Peyer's patch (tissue), 4 donors: ENCODE results near the gene ZSCAN5A. TPM values are rescaled to one million over a fixed set of nuclear protein-coding genes. Genes with fewer than 3 reads are reported as not detected.

ENCODE experiments used
- DNase-seq, 3 donors: peaks; one replicate each; pipeline ENCODE4 v3.0.0-alpha.2; 2017 to 2019
- H3K27ac ChIP-seq, 4 donors: fragments of 200-600 bp; sonication (generic); one replicate each; pipeline ENCODE4 v1.5.1; 2016 to 2019
- H3K27me3 ChIP-seq, 2 donors: fragments of 200-600 bp; sonication (generic); one replicate each; pipeline ENCODE4 v1.5.1; 2019
- H3K36me3 ChIP-seq, 3 donors: fragments of 200-600 bp; sonication (generic); one replicate each; pipeline ENCODE4 v1.5.1; 2016 to 2019
- H3K4me1 ChIP-seq, 4 donors: fragments of 200-600 bp; sonication (generic); one replicate each; pipeline ENCODE4 v1.5.1; 2016 to 2019
- H3K4me3 ChIP-seq, 4 donors: fragments of 200-600 bp; sonication (generic); 1 replicate in 3 of 4; 2 replicates in 1 of 4; pipeline ENCODE4 v1.5.1; 2016 to 2019; ENCODE audit warnings: mild to moderate bottlenecking in 1 of 4
- H3K9me3 ChIP-seq, 4 donors: fragments of 200-600 bp; sonication (generic); one replicate each; pipeline ENCODE4 v1.5.1; 2016 to 2019; ENCODE audit warnings: mild to moderate bottlenecking in 1 of 4
- CTCF ChIP-seq, 6 experiments: fragments of 450-650 bp in 4 of 6; fragments of 200-600 bp in 2 of 6; sonication (generic) in 1 of 6; IDR thresholded peaks; one replicate each; pipeline ENCODE4 v1.5.1; 2017 to 2019; ENCODE audit warnings: antibody characterized with exemption in 6 of 6, mild to moderate bottlenecking in 3 of 6, moderate library complexity in 1 of 6
- POLR2A ChIP-seq, 2 donors: fragments of 450-650 bp; IDR thresholded peaks; one replicate each; pipeline ENCODE4 v1.5.1; 2017; ENCODE audit warnings: antibody characterized with exemption in 2 of 2, mild to moderate bottlenecking in 2 of 2, moderate library complexity in 2 of 2
- total RNA-seq, 4 donors: library from RNA; depleted of rRNA; stranded (reverse); fragments of >200 nt; gene quantifications; one replicate each; pipeline ENCODE4 v1.1.0, GENCODE V29; 2016

ZSCAN5A gene
- total RNA-seq, 4 donors from 2014 or later: 14.9 to 19.0 (median 15.3) TPM

GRCh38 chr19:56306016-56306415, 8.6 kb downstream of the ZSCAN5A start:
- no peak overlapping the region for H3K4me3 ChIP-seq
- H3K36me3 ChIP-seq: peaks cover 0 to 7% (median 0%) of the 10 kb centered on the region in 3 donors
- no peaks in the 10 kb centered on the region for H3K9me3 ChIP-seq
- DNase-seq: no peak
- H3K27ac ChIP-seq: peak overlapping the region in 1 of 4 donors; percentile 48
- no peaks in the 10 kb centered on the region for H3K27me3 ChIP-seq
- no peak for TF ChIP-seq POLR2A (IDR thresholded peaks at IDR 0.05)
- TF ChIP-seq CTCF (IDR thresholded peaks at IDR 0.05): no peak
- H3K4me1 ChIP-seq: no peaks in the 10 kb centered on the region

- Histone ChIP-seq H3K9me3 (no peaks in the 10 kb centered on the region), H3K27me3 (no peaks in the 10 kb centered on the region), H3K27ac (no peak overlapping the region), H3K4me3 (no peak overlapping the region), H3K4me1 (no peaks in the 10 kb centered on the region), H3K36me3 (peaks cover 0 to 7% (median 0%) of the 10 kb centered on the region in 3 donors)
- TF ChIP-seq POLR2A (IDR thresholded peaks at IDR 0.05) (no peak), CTCF (IDR thresholded peaks at IDR 0.05) (no peak)
- DNase-seq: no peak
Measured at GRCh38 chr19:56304243-56304642, 10.4 kb downstream of the ZSCAN5A start.

GRCh38 chr19:56301886-56302620, 12.6 kb downstream of the ZSCAN5A start:
- TF ChIP-seq POLR2A (IDR thresholded peaks at IDR 0.05) (no peak), CTCF (IDR thresholded peaks at IDR 0.05) (no peak)
- H3K27me3 ChIP-seq: no peaks in the 10 kb centered on the region
- H3K4me1 ChIP-seq: no peaks in the 10 kb centered on the region
- H3K27ac ChIP-seq: no peak overlapping the region
- no peaks in the 10 kb centered on the region for H3K9me3 ChIP-seq
- H3K4me3 ChIP-seq: no peak overlapping the region
- H3K36me3 ChIP-seq: peaks cover 0 to 8% (median 0%) of the 10 kb centered on the region in 3 donors
- DNase-seq: no peak

- Histone ChIP-seq H3K27me3 (no peaks in the 10 kb centered on the region), H3K27ac (no peak overlapping the region)
- no peak for DNase-seq
Measured at GRCh38 chr19:56301155-56301554, 13.5 kb downstream of the ZSCAN5A start.

GRCh38 chr19:56299688-56300087, 15.0 kb downstream of the ZSCAN5A start:
- H3K36me3 ChIP-seq: peaks cover 0 to 24% (median 0%) of the 10 kb centered on the region in 3 donors
- H3K9me3 ChIP-seq: no peaks in the 10 kb centered on the region
- H3K4me3 ChIP-seq: no peak overlapping the region
- TF ChIP-seq POLR2A (IDR thresholded peaks at IDR 0.05) (no peak), CTCF (IDR thresholded peaks at IDR 0.05) (no peak)
- no peak overlapping the region for H3K27ac ChIP-seq
- H3K4me1 ChIP-seq: no peaks in the 10 kb centered on the region
- DNase-seq: no peak
- H3K27me3 ChIP-seq: no peaks in the 10 kb centered on the region

More at GRCh38 chr19:56301155-56301554, 13.5 kb downstream of the ZSCAN5A start:
- TF ChIP-seq CTCF (IDR thresholded peaks at IDR 0.05) (no peak), POLR2A (IDR thresholded peaks at IDR 0.05) (no peak)
- no peak overlapping the region for H3K4me3 ChIP-seq
- peaks cover 0 to 17% (median 0%) of the 10 kb centered on the region in 3 donors for H3K36me3 ChIP-seq
- no peaks in the 10 kb centered on the region for H3K4me1 ChIP-seq
- no peaks in the 10 kb centered on the region for H3K9me3 ChIP-seq
